Measurements from ENCODE around the gene IL31RA.

The IL31RA gene

GRCh38 chr5:55823151-55823796 lies 27.9 kb upstream of the IL31RA start:
- TF ChIP-seq CSDC2 (CRISPR knock-in tag; IDR thresholded peaks at IDR 0.05), result no peak
- no peak for TF ChIP-seq ESRRG (CRISPR knock-in tag; IDR thresholded peaks at IDR 0.05)
- TF ChIP-seq PATZ1 (CRISPR knock-in tag; IDR thresholded peaks at IDR 0.05; ENCODE audit: borderline replicate concordance), result no peak
- no peak for TF ChIP-seq ISL1 (CRISPR knock-in tag; IDR thresholded peaks at IDR 0.05)
- no peak for TF ChIP-seq ZFP30 (CRISPR knock-in tag; IDR thresholded peaks at IDR 0.05)
- TF ChIP-seq BACH2 (CRISPR knock-in tag; IDR thresholded peaks at IDR 0.05; ENCODE audit: borderline replicate concordance), result no peak
- no peak for TF ChIP-seq CREB5 (CRISPR knock-in tag; IDR thresholded peaks at IDR 0.05; ENCODE audit: low read depth)
- TF ChIP-seq OSR1 (CRISPR knock-in tag; IDR thresholded peaks at IDR 0.05), result no peak
- no peak for TF ChIP-seq PPARA (CRISPR knock-in tag; IDR thresholded peaks at IDR 0.05; ENCODE audit: borderline replicate concordance)
- no peak for TF ChIP-seq POU6F1 (CRISPR knock-in tag; IDR thresholded peaks at IDR 0.05; ENCODE audit: borderline replicate concordance, low read depth)
- TF ChIP-seq SNAI2 (CRISPR knock-in tag; IDR thresholded peaks at IDR 0.05), result no peak
- ATAC-seq, result no peak

- no peak for ATAC-seq
These were observed 21.2 kb upstream of the IL31RA start for GRCh38 chr5:55829956-55830355.

More at GRCh38 chr5:55829956-55830355, 21.2 kb upstream of the IL31RA start:
- no peak for TF ChIP-seq ZC3H10 (CRISPR knock-in tag; IDR thresholded peaks at IDR 0.05)
- TF ChIP-seq CSRNP3 (CRISPR knock-in tag; IDR thresholded peaks at IDR 0.05), result no peak
- no peak for TF ChIP-seq ZFP3 (CRISPR knock-in tag; IDR thresholded peaks at IDR 0.05)
- TF ChIP-seq BACH2 (CRISPR knock-in tag; IDR thresholded peaks at IDR 0.05; ENCODE audit: borderline replicate concordance), result no peak
- no peak for TF ChIP-seq GLIS3 (CRISPR knock-in tag; IDR thresholded peaks at IDR 0.05)
- TF ChIP-seq ZFP30 (CRISPR knock-in tag; IDR thresholded peaks at IDR 0.05), result no peak
- TF ChIP-seq OSR1 (CRISPR knock-in tag; IDR thresholded peaks at IDR 0.05), result no peak
- no peak for TF ChIP-seq PATZ1 (CRISPR knock-in tag; IDR thresholded peaks at IDR 0.05; ENCODE audit: borderline replicate concordance)
- no peak for TF ChIP-seq ZNF8 (CRISPR knock-in tag; IDR thresholded peaks at IDR 0.05)
- no peak for TF ChIP-seq ZNF565 (CRISPR knock-in tag; conservative IDR thresholded peaks at IDR 0.05; ENCODE audit: low read depth)
- no peak for TF ChIP-seq PPARA (CRISPR knock-in tag; IDR thresholded peaks at IDR 0.05; ENCODE audit: borderline replicate concordance)
- no peak for TF ChIP-seq TSHZ2 (CRISPR knock-in tag; IDR thresholded peaks at IDR 0.05)
- no peak for TF ChIP-seq CREB5 (CRISPR knock-in tag; IDR thresholded peaks at IDR 0.05; ENCODE audit: low read depth)
- no peak for TF ChIP-seq SNAI2 (CRISPR knock-in tag; IDR thresholded peaks at IDR 0.05)
- no peak for TF ChIP-seq ISL1 (CRISPR knock-in tag; IDR thresholded peaks at IDR 0.05)
